K562 (cell line): ENCODE data around the gene MPLKIP. TPM values are rescaled to one million over a fixed set of nuclear protein-coding genes. Genes with fewer than 3 reads are reported as not detected.

Experiments
- CBFB ChIP-seq: sonication (generic); formaldehyde crosslinking; IDR thresholded peaks from 2 replicates; pipeline ENCODE4 v1.4.0; 2020; ENCODE audit warnings: mild to moderate bottlenecking, missing genetic modification reagents
- CTBP1 ChIP-seq: fragments of 450-650 bp; IDR thresholded peaks from 2 replicates; pipeline ENCODE4 v1.6.1; 2016; ENCODE audit warnings: borderline replicate concordance
- DACH1 ChIP-seq: fragments of 450-650 bp; IDR thresholded peaks from 2 replicates; pipeline ENCODE4 v1.6.1; 2018; ENCODE audit not compliant: partially characterized antibody
- DNMT1 ChIP-seq: fragments of 450-650 bp; IDR thresholded peaks from 2 replicates; pipeline ENCODE4 v1.6.1; 2016; ENCODE audit warnings: antibody characterized with exemption, mild to moderate bottlenecking
- ESRRA ChIP-seq: fragments of 450-650 bp; IDR thresholded peaks from 2 replicates; pipeline ENCODE4 v1.6.1; 2014; ENCODE audit warnings: low read depth, mild to moderate bottlenecking, moderate library complexity, borderline replicate concordance
- GABPB2 ChIP-seq: fragments of 250-450 bp; sonication (Bioruptor Pico); conservative IDR thresholded peaks from 2 replicates; pipeline ENCODE4 v1.5.1; 2021; ENCODE audit warnings: mild to moderate bottlenecking
- KDM2B ChIP-seq: fragments of 250-450 bp; sonication (Bioruptor Pico); IDR thresholded peaks from 2 replicates; pipeline ENCODE4 v1.8.0; 2021; ENCODE audit warnings: mild to moderate bottlenecking, moderate library complexity
- MECOM ChIP-seq: fragments of 250-450 bp; sonication (Bioruptor Pico); IDR thresholded peaks from 2 replicates; pipeline ENCODE4 v1.8.0; 2022; ENCODE audit warnings: inconsistent platforms
- NCOA1 ChIP-seq: fragments of 450-650 bp; IDR thresholded peaks from 2 replicates; pipeline ENCODE4 v1.6.1; 2016; ENCODE audit warnings: low read depth
- NFIC ChIP-seq: fragments of 450-650 bp; IDR thresholded peaks from 2 replicates; pipeline ENCODE4 v1.6.1; 2017; ENCODE audit warnings: mild to moderate bottlenecking, inconsistent platforms
- NR2C1 ChIP-seq, 2 experiments: fragments of 450-650 bp; IDR thresholded peaks; 2 replicates each; pipeline ENCODE4 v1.6.1; 2017; ENCODE audit warnings: mild to moderate bottlenecking in 2 of 2, antibody characterized with exemption in 1 of 2, inconsistent platforms in 1 of 2, missing compliant biosample characterization in 1 of 2, missing genetic modification characterization in 1 of 2
- NR2C2 ChIP-seq, 2 experiments: fragments of 200-800 bp in 1 of 2; sonication (Bioruptor generic) in 1 of 2; sonication (generic) in 1 of 2; formaldehyde crosslinking in 1 of 2; IDR thresholded peaks; 2 replicates each; pipeline versions ENCODE4 v1.6.1 to v1.8.0; 2016 to 2022; ENCODE audit warnings: mild to moderate bottlenecking in 1 of 2, missing compliant biosample characterization in 1 of 2, missing genetic modification characterization in 1 of 2, missing genetic modification reagents in 1 of 2
- PHF21A ChIP-seq: fragments of 450-650 bp; IDR thresholded peaks from 2 replicates; pipeline ENCODE4 v1.6.1; 2017; ENCODE audit warnings: low read depth, borderline replicate concordance
- POLR3G ChIP-seq: IDR thresholded peaks from 2 replicates; pipeline ENCODE4 v1.6.1; 2011; ENCODE audit not compliant: insufficient read length, insufficient replicate concordance; ENCODE audit errors: extremely low read depth
- TCF7 ChIP-seq: sonication (generic); IDR thresholded peaks from 2 replicates; pipeline ENCODE4 v1.6.1; 2016; ENCODE audit warnings: antibody characterized with exemption, borderline replicate concordance
- ZNF586 ChIP-seq: fragments of 450-650 bp; formaldehyde crosslinking; conservative IDR thresholded peaks from 2 replicates; pipeline ENCODE4 v1.4.0; 2020; ENCODE audit warnings: mild to moderate bottlenecking, moderate library complexity
- polyA plus RNA-seq, 8 experiments: library from polyadenylated mRNA; depleted of rRNA in 4 of 8; stranded (reverse) in 5 of 8; unstranded in 3 of 8; fragments of >200 nt; fragmentation: Nextera tagmentation in 2 of 8; fragmentation: Illumina TruSeq in 1 of 8; extraction: Ambion mirVana in 2 of 8; extraction: Trizol in 1 of 8; gene quantifications; 2 replicates each; pipeline versions ENCODE4 v1.2.1 to v1.2.3, GENCODE V29; 2011 to 2014; ENCODE audit warnings: inconsistent platforms in 1 of 8, missing spikeins in 1 of 8
- total RNA-seq, 7 experiments: library from RNA; depleted of rRNA in 6 of 7; stranded (reverse); fragments of >200 nt in 6 of 7; fragmentation: Illumina TruSeq in 2 of 7; extraction: Trizol in 2 of 7; gene quantifications; 2 replicates each; pipeline versions ENCODE4 v1.2.1 to v1.2.3, GENCODE V29; 2011 to 2021; ENCODE audit warnings: low replicate concordance in 1 of 7
- TF ChIP-seq, protein P1 (sequence below): IDR thresholded peaks from 2 replicates; pipeline ENCODE4 v1.6.1; 2011; ENCODE audit warnings: borderline replicate concordance, low read depth, mild to moderate bottlenecking, moderate library complexity, low read length; ENCODE audit not compliant: insufficient read depth, poor library complexity, severe bottlenecking
- TF ChIP-seq, protein P2 (sequence below): fragments of 450-650 bp; IDR thresholded peaks from 2 replicates; pipeline ENCODE4 v1.6.1; 2016; ENCODE audit warnings: mild to moderate bottlenecking
- TF ChIP-seq, protein P3 (sequence below): sonication (generic); formaldehyde crosslinking; IDR thresholded peaks from 2 replicates; pipeline ENCODE4 v1.8.0; 2022; ENCODE audit warnings: mild to moderate bottlenecking, missing genetic modification reagents
- TF ChIP-seq, protein P4 (sequence below): sonication (generic); formaldehyde crosslinking; IDR thresholded peaks from 2 replicates; pipeline ENCODE4 v1.8.1; 2023; ENCODE audit warnings: mild to moderate bottlenecking, missing genetic modification reagents

The MPLKIP gene
- total and polyA plus RNA-seq, 9 of the 15 experiments (the other 6 are each of a cell fraction or from before 2014, with no cell fraction given), result 5.6 to 127 (median 44.2) TPM

DNA sequence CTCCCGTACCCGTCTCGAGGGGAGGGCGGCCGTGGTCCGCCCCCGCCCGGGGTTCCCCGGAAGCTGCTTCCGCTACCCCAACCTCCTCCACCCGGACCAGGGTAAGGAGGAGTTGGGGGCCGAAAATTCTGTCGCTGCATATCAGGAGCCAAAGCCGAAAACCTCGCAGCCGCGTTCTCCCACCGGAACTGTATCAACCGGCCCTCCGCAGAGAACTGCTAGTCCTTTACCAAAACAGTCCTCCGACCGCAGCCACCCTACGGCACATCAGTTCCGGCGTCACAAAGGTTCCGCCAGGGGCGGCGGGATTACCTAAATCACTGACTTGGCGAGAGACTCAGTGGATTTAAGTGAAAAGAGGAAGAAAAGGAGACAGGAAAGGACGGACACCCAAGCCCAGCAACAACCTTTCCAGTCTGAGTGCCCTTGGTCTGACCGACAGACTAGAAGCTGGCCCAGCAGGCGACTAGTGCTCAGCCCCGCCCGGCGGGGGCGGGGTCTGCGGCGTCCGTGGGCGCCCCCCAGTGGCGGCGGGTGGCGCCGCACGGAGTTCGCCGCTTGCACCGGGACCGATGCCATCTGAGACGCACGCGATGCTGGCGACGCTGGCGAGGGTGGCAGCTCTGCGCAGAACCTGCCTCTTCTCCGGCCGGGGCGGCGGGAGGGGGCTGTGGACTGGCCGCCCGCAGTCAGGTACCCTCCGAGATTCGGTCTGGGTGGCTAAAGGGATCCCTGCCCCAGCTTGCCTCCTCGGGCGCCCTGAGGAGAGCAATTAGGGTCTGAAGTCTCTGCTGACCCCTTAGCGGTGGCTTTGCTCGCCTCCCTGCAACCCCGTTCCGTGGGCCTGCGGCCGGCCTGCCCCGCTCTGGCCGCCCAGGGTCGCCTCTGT is at the start of gene MPLKIP, which contains the start of gene SUGCT (continued):
- TF ChIP-seq, protein P1, sequence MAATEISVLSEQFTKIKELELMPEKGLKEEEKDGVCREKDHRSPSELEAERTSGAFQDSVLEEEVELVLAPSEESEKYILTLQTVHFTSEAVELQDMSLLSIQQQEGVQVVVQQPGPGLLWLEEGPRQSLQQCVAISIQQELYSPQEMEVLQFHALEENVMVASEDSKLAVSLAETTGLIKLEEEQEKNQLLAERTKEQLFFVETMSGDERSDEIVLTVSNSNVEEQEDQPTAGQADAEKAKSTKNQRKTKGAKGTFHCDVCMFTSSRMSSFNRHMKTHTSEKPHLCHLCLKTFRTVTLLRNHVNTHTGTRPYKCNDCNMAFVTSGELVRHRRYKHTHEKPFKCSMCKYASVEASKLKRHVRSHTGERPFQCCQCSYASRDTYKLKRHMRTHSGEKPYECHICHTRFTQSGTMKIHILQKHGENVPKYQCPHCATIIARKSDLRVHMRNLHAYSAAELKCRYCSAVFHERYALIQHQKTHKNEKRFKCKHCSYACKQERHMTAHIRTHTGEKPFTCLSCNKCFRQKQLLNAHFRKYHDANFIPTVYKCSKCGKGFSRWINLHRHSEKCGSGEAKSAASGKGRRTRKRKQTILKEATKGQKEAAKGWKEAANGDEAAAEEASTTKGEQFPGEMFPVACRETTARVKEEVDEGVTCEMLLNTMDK, result peak; percentile 95
- 0 out of 2 replicates have a peak, but pooled peaks have one; percentile 10 for TF ChIP-seq MECOM (CRISPR knock-in tag)
- TF ChIP-seq, protein P2, sequence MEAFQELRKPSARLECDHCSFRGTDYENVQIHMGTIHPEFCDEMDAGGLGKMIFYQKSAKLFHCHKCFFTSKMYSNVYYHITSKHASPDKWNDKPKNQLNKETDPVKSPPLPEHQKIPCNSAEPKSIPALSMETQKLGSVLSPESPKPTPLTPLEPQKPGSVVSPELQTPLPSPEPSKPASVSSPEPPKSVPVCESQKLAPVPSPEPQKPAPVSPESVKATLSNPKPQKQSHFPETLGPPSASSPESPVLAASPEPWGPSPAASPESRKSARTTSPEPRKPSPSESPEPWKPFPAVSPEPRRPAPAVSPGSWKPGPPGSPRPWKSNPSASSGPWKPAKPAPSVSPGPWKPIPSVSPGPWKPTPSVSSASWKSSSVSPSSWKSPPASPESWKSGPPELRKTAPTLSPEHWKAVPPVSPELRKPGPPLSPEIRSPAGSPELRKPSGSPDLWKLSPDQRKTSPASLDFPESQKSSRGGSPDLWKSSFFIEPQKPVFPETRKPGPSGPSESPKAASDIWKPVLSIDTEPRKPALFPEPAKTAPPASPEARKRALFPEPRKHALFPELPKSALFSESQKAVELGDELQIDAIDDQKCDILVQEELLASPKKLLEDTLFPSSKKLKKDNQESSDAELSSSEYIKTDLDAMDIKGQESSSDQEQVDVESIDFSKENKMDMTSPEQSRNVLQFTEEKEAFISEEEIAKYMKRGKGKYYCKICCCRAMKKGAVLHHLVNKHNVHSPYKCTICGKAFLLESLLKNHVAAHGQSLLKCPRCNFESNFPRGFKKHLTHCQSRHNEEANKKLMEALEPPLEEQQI, result 0 out of 2 replicates have a peak, but pooled peaks have one; percentile 21
- 0 out of 2 replicates have a peak, but pooled peaks have one; percentile 47 for TF ChIP-seq NR2C2 (CRISPR knock-in tag; IDR thresholded peaks at IDR 0.05)
- TF ChIP-seq NR2C2 (tag; IDR thresholded peaks at IDR 0.05), result peak; percentile 92
- no peak for TF ChIP-seq PHF21A
- peak; percentile 84 for TF ChIP-seq NR2C1 (IDR thresholded peaks at IDR 0.05)
- peak; percentile 89 for TF ChIP-seq NR2C1 (tag; IDR thresholded peaks at IDR 0.05)
- TF ChIP-seq DACH1, result no peak
- TF ChIP-seq, protein P3, sequence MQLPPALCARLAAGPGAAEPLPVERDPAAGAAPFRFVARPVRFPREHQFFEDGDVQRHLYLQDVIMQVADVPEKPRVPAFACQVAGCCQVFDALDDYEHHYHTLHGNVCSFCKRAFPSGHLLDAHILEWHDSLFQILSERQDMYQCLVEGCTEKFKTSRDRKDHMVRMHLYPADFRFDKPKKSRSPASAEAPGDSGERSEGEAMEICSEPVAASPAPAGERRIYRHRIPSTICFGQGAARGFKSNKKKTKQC (CRISPR knock-in tag), result peak; percentile 24; the same call in 1 of the 2 replicates
- 0 out of 2 replicates have a peak, but pooled peaks have one; percentile 18 for TF ChIP-seq GABPB2 (CRISPR knock-in tag)
- TF ChIP-seq TCF7, result 0 out of 2 replicates have a peak, but pooled peaks have one; percentile 60
- peak; percentile 81; the same call in 1 of the 2 replicates for TF ChIP-seq KDM2B (CRISPR knock-in tag)
- TF ChIP-seq CTBP1, result peak; percentile 80
- no peak for TF ChIP-seq ZNF586 (CRISPR knock-in tag)
- peak; percentile 98 for TF ChIP-seq ESRRA
- no peak for TF ChIP-seq DNMT1
- TF ChIP-seq, protein P4, sequence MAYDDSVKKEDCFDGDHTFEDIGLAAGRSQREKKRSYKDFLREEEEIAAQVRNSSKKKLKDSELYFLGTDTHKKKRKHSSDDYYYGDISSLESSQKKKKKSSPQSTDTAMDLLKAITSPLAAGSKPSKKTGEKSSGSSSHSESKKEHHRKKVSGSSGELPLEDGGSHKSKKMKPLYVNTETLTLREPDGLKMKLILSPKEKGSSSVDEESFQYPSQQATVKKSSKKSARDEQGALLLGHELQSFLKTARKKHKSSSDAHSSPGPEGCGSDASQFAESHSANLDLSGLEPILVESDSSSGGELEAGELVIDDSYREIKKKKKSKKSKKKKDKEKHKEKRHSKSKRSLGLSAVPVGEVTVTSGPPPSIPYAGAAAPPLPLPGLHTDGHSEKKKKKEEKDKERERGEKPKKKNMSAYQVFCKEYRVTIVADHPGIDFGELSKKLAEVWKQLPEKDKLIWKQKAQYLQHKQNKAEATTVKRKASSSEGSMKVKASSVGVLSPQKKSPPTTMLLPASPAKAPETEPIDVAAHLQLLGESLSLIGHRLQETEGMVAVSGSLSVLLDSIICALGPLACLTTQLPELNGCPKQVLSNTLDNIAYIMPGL (CRISPR knock-in tag), result peak; percentile 67
- TF ChIP-seq NCOA1, result peak; percentile 99
- TF ChIP-seq CBFB (CRISPR knock-in tag), result peak; percentile 73; the same call in 1 of the 2 replicates
- no peak for TF ChIP-seq POLR3G
- peak; percentile 18; the same call in 1 of the 2 replicates for TF ChIP-seq NFIC
